ENCODE data around the gene HMCN2.

HMCN2 gene

GRCh38 chr9:130422546-130422945, 157.0 kb downstream of the HMCN2 start:
- no peak for TF ChIP-seq CTCF (IDR thresholded peaks at IDR 0.05; ENCODE audit: extremely low read depth, insufficient read depth, missing control alignments)
- in situ Hi-C loops (cut with MboI; ENCODE audit: low pct_unique_long_range_greater_than_20kb, low sequenced_read_pairs, unreplicated experiment), result no loop called here
- no peak for DNase-seq (ENCODE audit: low spot score)

- peak; percentile 73 for DNase-seq (ENCODE audit: low spot score)
- in situ Hi-C loops (cut with MboI; ENCODE audit: low pct_unique_long_range_greater_than_20kb, low sequenced_read_pairs, unreplicated experiment), result no loop called here
- TF ChIP-seq CTCF (IDR thresholded peaks at IDR 0.05; ENCODE audit: extremely low read depth, insufficient read depth, missing control alignments), result no peak
Observed at GRCh38 chr9:130423272-130423671, 157.7 kb downstream of the HMCN2 start.

GRCh38 chr9:130424595-130425454, 159.3 kb downstream of the HMCN2 start:
- TF ChIP-seq CTCF (IDR thresholded peaks at IDR 0.05; ENCODE audit: extremely low read depth, insufficient read depth, missing control alignments), result no peak
- in situ Hi-C loops (cut with MboI; ENCODE audit: low pct_unique_long_range_greater_than_20kb, low sequenced_read_pairs, unreplicated experiment), result no loop called here

GRCh38 chr9:130425741-130426466, 160.3 kb downstream of the HMCN2 start:
- TF ChIP-seq CTCF (IDR thresholded peaks at IDR 0.05; ENCODE audit: extremely low read depth, insufficient read depth, missing control alignments), result no peak
- in situ Hi-C loops (cut with MboI; ENCODE audit: low pct_unique_long_range_greater_than_20kb, low sequenced_read_pairs, unreplicated experiment), result no loop called here
- no peak for DNase-seq (ENCODE audit: low spot score)

More at GRCh38 chr9:130424595-130425454, 159.3 kb downstream of the HMCN2 start:
- no peak for DNase-seq (ENCODE audit: low spot score)

- in situ Hi-C loops (cut with MboI; ENCODE audit: low pct_unique_long_range_greater_than_20kb, low sequenced_read_pairs, unreplicated experiment), result no loop called here
- no peak for DNase-seq (ENCODE audit: low spot score)
- no peak for TF ChIP-seq CTCF (IDR thresholded peaks at IDR 0.05; ENCODE audit: extremely low read depth, insufficient read depth, missing control alignments)
Observed at GRCh38 chr9:130426467-130426773, 160.9 kb downstream of the HMCN2 start.

GRCh38 chr9:130426883-130427282, 161.3 kb downstream of the HMCN2 start:
- no peak for DNase-seq (ENCODE audit: low spot score)
- no peak for TF ChIP-seq CTCF (IDR thresholded peaks at IDR 0.05; ENCODE audit: extremely low read depth, insufficient read depth, missing control alignments)
- in situ Hi-C loops (cut with MboI; ENCODE audit: low pct_unique_long_range_greater_than_20kb, low sequenced_read_pairs, unreplicated experiment), result no loop called here

Measured in GM13977 (cell line).